Measurements from ENCODE around the gene FAM163B.

- TF ChIP-seq, protein P1, sequence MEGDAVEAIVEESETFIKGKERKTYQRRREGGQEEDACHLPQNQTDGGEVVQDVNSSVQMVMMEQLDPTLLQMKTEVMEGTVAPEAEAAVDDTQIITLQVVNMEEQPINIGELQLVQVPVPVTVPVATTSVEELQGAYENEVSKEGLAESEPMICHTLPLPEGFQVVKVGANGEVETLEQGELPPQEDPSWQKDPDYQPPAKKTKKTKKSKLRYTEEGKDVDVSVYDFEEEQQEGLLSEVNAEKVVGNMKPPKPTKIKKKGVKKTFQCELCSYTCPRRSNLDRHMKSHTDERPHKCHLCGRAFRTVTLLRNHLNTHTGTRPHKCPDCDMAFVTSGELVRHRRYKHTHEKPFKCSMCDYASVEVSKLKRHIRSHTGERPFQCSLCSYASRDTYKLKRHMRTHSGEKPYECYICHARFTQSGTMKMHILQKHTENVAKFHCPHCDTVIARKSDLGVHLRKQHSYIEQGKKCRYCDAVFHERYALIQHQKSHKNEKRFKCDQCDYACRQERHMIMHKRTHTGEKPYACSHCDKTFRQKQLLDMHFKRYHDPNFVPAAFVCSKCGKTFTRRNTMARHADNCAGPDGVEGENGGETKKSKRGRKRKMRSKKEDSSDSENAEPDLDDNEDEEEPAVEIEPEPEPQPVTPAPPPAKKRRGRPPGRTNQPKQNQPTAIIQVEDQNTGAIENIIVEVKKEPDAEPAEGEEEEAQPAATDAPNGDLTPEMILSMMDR (IDR thresholded peaks at IDR 0.05), result no peak
- TF ChIP-seq POLR2A (IDR thresholded peaks at IDR 0.05), result no peak
Measured at GRCh38 chr9:133569891-133570690, 39.1 kb downstream of the FAM163B start.
